GM12878 (cell line): ENCODE data around the gene MMP13.
"Not testable (repeated sequence)": the region's sequence is repeated elsewhere in the genome, so short reads cannot be mapped to it uniquely, and the experiment has no call there.

Source experiments
- HDAC6 ChIP-seq: fragments of 200-600 bp; sonication (generic); IDR thresholded peaks from one replicate; pipeline ENCODE4 v1.8.0; 2017; ENCODE audit warnings: antibody characterized with exemption; ENCODE audit not compliant: unreplicated experiment
- NFYB ChIP-seq: IDR thresholded peaks from 2 replicates; pipeline ENCODE4 v1.6.1; 2011; ENCODE audit warnings: low read depth, mild to moderate bottlenecking, low read length, improper control_type of control experiment, moderate library complexity; ENCODE audit not compliant: insufficient read depth
- ZNF384 ChIP-seq: IDR thresholded peaks from 2 replicates; pipeline ENCODE4 v1.6.1; 2012; ENCODE audit warnings: low read depth, mild to moderate bottlenecking, low read length, improper control_type of control experiment, borderline replicate concordance
- TF ChIP-seq, protein P1 (sequence below), 3 experiments: IDR thresholded peaks in 2 of 3; conservative IDR thresholded peaks in 1 of 3; 2 replicates each; pipeline ENCODE4 v1.5.1; 2011; ENCODE audit warnings: low read depth in 3 of 3, low read length in 3 of 3, mild to moderate bottlenecking in 3 of 3, control low read depth in 2 of 3, moderate library complexity in 2 of 3, inconsistent platforms in 1 of 3, mixed read lengths in 1 of 3; ENCODE audit not compliant: control insufficient read depth in 2 of 3, insufficient read depth in 1 of 3; ENCODE audit errors: extremely low read depth in 1 of 3

- TF ChIP-seq, protein P1, sequence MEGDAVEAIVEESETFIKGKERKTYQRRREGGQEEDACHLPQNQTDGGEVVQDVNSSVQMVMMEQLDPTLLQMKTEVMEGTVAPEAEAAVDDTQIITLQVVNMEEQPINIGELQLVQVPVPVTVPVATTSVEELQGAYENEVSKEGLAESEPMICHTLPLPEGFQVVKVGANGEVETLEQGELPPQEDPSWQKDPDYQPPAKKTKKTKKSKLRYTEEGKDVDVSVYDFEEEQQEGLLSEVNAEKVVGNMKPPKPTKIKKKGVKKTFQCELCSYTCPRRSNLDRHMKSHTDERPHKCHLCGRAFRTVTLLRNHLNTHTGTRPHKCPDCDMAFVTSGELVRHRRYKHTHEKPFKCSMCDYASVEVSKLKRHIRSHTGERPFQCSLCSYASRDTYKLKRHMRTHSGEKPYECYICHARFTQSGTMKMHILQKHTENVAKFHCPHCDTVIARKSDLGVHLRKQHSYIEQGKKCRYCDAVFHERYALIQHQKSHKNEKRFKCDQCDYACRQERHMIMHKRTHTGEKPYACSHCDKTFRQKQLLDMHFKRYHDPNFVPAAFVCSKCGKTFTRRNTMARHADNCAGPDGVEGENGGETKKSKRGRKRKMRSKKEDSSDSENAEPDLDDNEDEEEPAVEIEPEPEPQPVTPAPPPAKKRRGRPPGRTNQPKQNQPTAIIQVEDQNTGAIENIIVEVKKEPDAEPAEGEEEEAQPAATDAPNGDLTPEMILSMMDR (IDR thresholded peaks at IDR 0.05 in 2 of 3, conservative IDR thresholded peaks at IDR 0.05 in 1 of 3; ENCODE audit: control insufficient read depth in 2 of 3, extremely low read depth in 1 of 3, insufficient read depth in 1 of 3, low read depth in 3 of 3, low read length in 3 of 3) = not testable (repeated sequence)
- not testable (repeated sequence) for TF ChIP-seq ZNF384, NFYB, HDAC6
These were observed 18.2 kb upstream of the MMP13 start for GRCh38 chr11:102973698-102974097.
